Muscle of leg (tissue), 11 donors: Measurements from ENCODE around the gene SLC23A2. TPM values are rescaled to one million over a fixed set of nuclear protein-coding genes. Genes with fewer than 3 reads are reported as not detected.
"Not testable (repeated sequence)": the region's sequence is repeated elsewhere in the genome, so short reads cannot be mapped to it uniquely, and the experiment has no call there.

ENCODE experiments used
- DNase-seq: peaks from one replicate; pipeline ENCODE4 v3.0.0; 2013
- H3K27ac ChIP-seq: one replicate; pipeline ENCODE4 v1.5.1; 2013; ENCODE audit warnings: mild to moderate bottlenecking, low read length, control low read depth
- H3K27me3 ChIP-seq: one replicate; pipeline ENCODE4 v1.6.1; 2013; ENCODE audit warnings: low read length; ENCODE audit not compliant: control insufficient read depth, insufficient read depth
- H3K36me3 ChIP-seq: one replicate; pipeline ENCODE4 v1.6.1; 2013; ENCODE audit warnings: low read length; ENCODE audit not compliant: control insufficient read depth, insufficient read depth
- H3K4me1 ChIP-seq: one replicate; pipeline ENCODE4 v1.6.1; 2013; ENCODE audit warnings: low read length; ENCODE audit not compliant: control insufficient read depth, insufficient read depth
- H3K4me3 ChIP-seq: one replicate; pipeline ENCODE4 v1.5.1; 2013; ENCODE audit warnings: low read length, control low read depth
- H3K9me3 ChIP-seq: replicated peaks from 2 replicates; pipeline ENCODE4 v1.6.1; 2013; ENCODE audit warnings: low read depth, low read length; ENCODE audit not compliant: control insufficient read depth
- WGBS: methylation state at CpG from one replicate; pipeline ENCODE4 v1.1.5; 2013; ENCODE audit warnings: missing lambda C conversion rate; ENCODE audit not compliant: insufficient coverage; 5-methylcytosine and 5-hydroxymethylcytosine counted together
- polyA plus RNA-seq, 8 donors: library from polyadenylated mRNA; unstranded; fragments of 120-200 nt; gene quantifications; one replicate each; pipeline versions ENCODE4 v1.2.1 to v1.2.3, GENCODE V29; 2013; ENCODE audit warnings: inconsistent platforms in 1 of 8, low replicate concordance in 1 of 8; ENCODE audit not compliant: insufficient read length in 8 of 8, insufficient read depth in 1 of 8
- total RNA-seq: library from RNA; stranded (reverse); fragments of 120-200 nt; gene quantifications from one replicate; pipeline ENCODE4 v1.2.4, GENCODE V29; 2013

SLC23A2 gene
- total and polyA plus RNA-seq, 9 donors: 7.6 to 13.7 (median 10.6) TPM

GRCh38 chr20:4883051-4883450, 118.3 kb downstream of the SLC23A2 start:
- H3K27ac ChIP-seq: no peak overlapping the region
- no peaks in the 10 kb centered on the region for H3K4me1 ChIP-seq
- no peaks in the 10 kb centered on the region for H3K27me3 ChIP-seq
- no peak overlapping the region for H3K4me3 ChIP-seq
- 92% methylated on average over 1 of the region's 3 CpGs for WGBS
- DNase-seq: no peak
- no peaks in the 10 kb centered on the region for H3K9me3 ChIP-seq
- peaks cover 38% of the 10 kb centered on the region for H3K36me3 ChIP-seq

GRCh38 chr20:4881006-4881730, 120.1 kb downstream of the SLC23A2 start:
- Histone ChIP-seq H3K36me3 (peaks cover 31% of the 10 kb centered on the region), H3K9me3 (no peaks in the 10 kb centered on the region), H3K4me1 (no peaks in the 10 kb centered on the region), H3K27me3 (no peaks in the 10 kb centered on the region), H3K27ac (no peak overlapping the region), H3K4me3 (no peak overlapping the region)
- DNase-seq: no peak
- 88% methylated on average over 5 of the region's 9 CpGs for WGBS

- Histone ChIP-seq H3K36me3 (peaks cover 39% of the 10 kb centered on the region), H3K27ac (no peak overlapping the region), H3K27me3 (no peaks in the 10 kb centered on the region), H3K4me1 (no peaks in the 10 kb centered on the region), H3K4me3 (no peak overlapping the region), H3K9me3 (no peaks in the 10 kb centered on the region)
- no peak for DNase-seq
- 76% methylated on average over 3 of the region's 5 CpGs for WGBS
Measured at GRCh38 chr20:4880051-4880450, 121.3 kb downstream of the SLC23A2 start.

- H3K9me3 ChIP-seq, H3K4me1 ChIP-seq, DNase-seq, H3K27me3 ChIP-seq, H3K27ac ChIP-seq, H3K4me3 ChIP-seq: not testable (repeated sequence)
- WGBS: 86% methylated on average over 1 of the region's 5 CpGs
- H3K36me3 ChIP-seq: peaks cover 40% of the 10 kb centered on the region
Measured at GRCh38 chr20:4878099-4878498, 123.2 kb downstream of the SLC23A2 start.

- WGBS: no CpG with 5 or more reads among the region's 5 CpGs
- no peaks in the 10 kb centered on the region for H3K27me3 ChIP-seq
- no peak overlapping the region for H3K4me3 ChIP-seq
- no peaks in the 10 kb centered on the region for H3K9me3 ChIP-seq
- no peak for DNase-seq
- no peak overlapping the region for H3K27ac ChIP-seq
- H3K36me3 ChIP-seq: peaks cover 41% of the 10 kb centered on the region
- H3K4me1 ChIP-seq: no peaks in the 10 kb centered on the region
Measured at GRCh38 chr20:4876731-4877130, 124.6 kb downstream of the SLC23A2 start.

GRCh38 chr20:4876301-4876700, 125.0 kb downstream of the SLC23A2 start:
- Histone ChIP-seq H3K27me3 (no peaks in the 10 kb centered on the region), H3K9me3 (no peaks in the 10 kb centered on the region), H3K4me1 (no peaks in the 10 kb centered on the region), H3K36me3 (peaks cover 45% of the 10 kb centered on the region), H3K4me3 (no peak overlapping the region), H3K27ac (no peak overlapping the region)
- DNase-seq: no peak
- 69% methylated on average over 2 of the region's 4 CpGs for WGBS

GRCh38 chr20:4875578-4876067, 125.7 kb downstream of the SLC23A2 start:
- no peak overlapping the region for H3K27ac ChIP-seq
- peaks cover 43% of the 10 kb centered on the region for H3K36me3 ChIP-seq
- peak; percentile 22 for DNase-seq
- H3K4me3 ChIP-seq: no peak overlapping the region
- no peaks in the 10 kb centered on the region for H3K4me1 ChIP-seq
- no peaks in the 10 kb centered on the region for H3K9me3 ChIP-seq
- 90% methylated on average over 11 of the region's 16 CpGs for WGBS
- no peaks in the 10 kb centered on the region for H3K27me3 ChIP-seq

- 83% methylated on average over 2 of the region's 2 CpGs for WGBS
- Histone ChIP-seq H3K27me3 (no peaks in the 10 kb centered on the region), H3K4me3 (no peak overlapping the region), H3K4me1 (no peaks in the 10 kb centered on the region), H3K9me3 (no peaks in the 10 kb centered on the region), H3K36me3 (peaks cover 43% of the 10 kb centered on the region), H3K27ac (no peak overlapping the region)
- DNase-seq: no peak
Measured at GRCh38 chr20:4873396-4873795, 127.9 kb downstream of the SLC23A2 start.

GRCh38 chr20:4871486-4871885, 129.8 kb downstream of the SLC23A2 start:
- 92% methylated on average over 4 of the region's 6 CpGs for WGBS
- Histone ChIP-seq H3K4me1 (no peaks in the 10 kb centered on the region), H3K27ac (no peak overlapping the region), H3K27me3 (no peaks in the 10 kb centered on the region), H3K36me3 (peaks cover 52% of the 10 kb centered on the region), H3K4me3 (no peak overlapping the region), H3K9me3 (no peaks in the 10 kb centered on the region)
- no peak for DNase-seq

- H3K27me3 ChIP-seq: no peaks in the 10 kb centered on the region
- H3K36me3 ChIP-seq: peaks cover 55% of the 10 kb centered on the region
- no peak overlapping the region for H3K4me3 ChIP-seq
- H3K4me1 ChIP-seq: no peaks in the 10 kb centered on the region
- H3K27ac ChIP-seq: no peak overlapping the region
- no peak for DNase-seq
- no peaks in the 10 kb centered on the region for H3K9me3 ChIP-seq
- 83% methylated on average over 2 of the region's 5 CpGs for WGBS
Measured at GRCh38 chr20:4870906-4871305, 130.4 kb downstream of the SLC23A2 start.
